ENCODE results near the gene ZNF19. TPM values are rescaled to one million over a fixed set of nuclear protein-coding genes. Genes with fewer than 3 reads are reported as not detected.

Gene ZNF19
- total RNA-seq, 2 experiments from 2014 or later = 3.7 to 3.9 TPM

- no peak for DNase-seq (ENCODE audit: low spot score)
These were observed 48.3 kb downstream of the ZNF19 start for GRCh38 chr16:71440669-71441347.

GRCh38 chr16:71439523-71439922 lies 49.6 kb downstream of the ZNF19 start:
- TF ChIP-seq CTCF (conservative IDR thresholded peaks at IDR 0.05; ENCODE audit: low read length) (no peak), EZH2phosphoT487 (IDR thresholded peaks at IDR 0.05; ENCODE audit: borderline replicate concordance, low read depth, low read length) (no peak)
- Histone ChIP-seq H3K36me3 (ENCODE audit: insufficient read depth, low read length) (no peaks in the 10 kb centered on the region), H2AFZ (ENCODE audit: low read length) (no peak overlapping the region), H3K4me3 (ENCODE audit: low read depth, low read length, poor library complexity, severe bottlenecking) (no peak overlapping the region), H3K27ac (ENCODE audit: low read depth, low read length, poor library complexity, severe bottlenecking) (no peak overlapping the region), H3K4me1 (ENCODE audit: insufficient read depth, low read length, poor library complexity, severe bottlenecking) (no peaks in the 10 kb centered on the region), H3K9me2 (ENCODE audit: insufficient read depth, low read length) (no peaks in the 10 kb centered on the region), H3K4me2 (ENCODE audit: low read length) (no peak overlapping the region), H4K20me1 (ENCODE audit: insufficient read depth, low read length) (no peaks in the 10 kb centered on the region), H3K9me3 (ENCODE audit: low read length) (no peaks in the 10 kb centered on the region), H3K79me2 (ENCODE audit: insufficient read depth, low read depth, low read length) (no peaks in the 10 kb centered on the region)
- no peak for DNase-seq (ENCODE audit: low spot score)
- BruUV-seq (replicated peaks) = no TSS peak
- intact Hi-C loops (cut with micrococcal nuclease; ENCODE audit: unreplicated experiment) = no loop called here
- ChIA-PET POLR2A (no interaction called here), CTCF (ENCODE audit: unreplicated experiment) (no interaction called here)

More at GRCh38 chr16:71440669-71441347, 48.3 kb downstream of the ZNF19 start:
- H3K9me2 ChIP-seq (ENCODE audit: insufficient read depth, low read length) = no peaks in the 10 kb centered on the region
- no peak overlapping the region for H2AFZ ChIP-seq (ENCODE audit: low read length)
- ChIA-PET POLR2A (interaction anchor here (0.7 kb wide), 1 partner anchor 95 kb away, joined by 3 read pairs; no protein-coding TSS in a partner anchor), CTCF (ENCODE audit: unreplicated experiment) (no interaction called here)
- TF ChIP-seq EZH2phosphoT487 (IDR thresholded peaks at IDR 0.05; ENCODE audit: borderline replicate concordance, low read depth, low read length) (no peak), CTCF (conservative IDR thresholded peaks at IDR 0.05; ENCODE audit: low read length) (peak; percentile 50)
- H3K4me3 ChIP-seq (ENCODE audit: low read depth, low read length, poor library complexity, severe bottlenecking) = no peak overlapping the region
- no peak overlapping the region for H3K4me2 ChIP-seq (ENCODE audit: low read length)
- H3K79me2 ChIP-seq (ENCODE audit: insufficient read depth, low read depth, low read length) = no peaks in the 10 kb centered on the region
- no peaks in the 10 kb centered on the region for H3K9me3 ChIP-seq (ENCODE audit: low read length)
- no peaks in the 10 kb centered on the region for H3K4me1 ChIP-seq (ENCODE audit: insufficient read depth, low read length, poor library complexity, severe bottlenecking)
- no peaks in the 10 kb centered on the region for H3K36me3 ChIP-seq (ENCODE audit: insufficient read depth, low read length)
- H4K20me1 ChIP-seq (ENCODE audit: insufficient read depth, low read length) = no peaks in the 10 kb centered on the region
- intact Hi-C loops (cut with micrococcal nuclease; ENCODE audit: unreplicated experiment) = no loop called here
- no peak overlapping the region for H3K27ac ChIP-seq (ENCODE audit: low read depth, low read length, poor library complexity, severe bottlenecking)
- no TSS peak for BruUV-seq (replicated peaks)

- H3K4me3 ChIP-seq (ENCODE audit: low read depth, low read length, poor library complexity, severe bottlenecking) = no peak overlapping the region
- H4K20me1 ChIP-seq (ENCODE audit: insufficient read depth, low read length) = no peaks in the 10 kb centered on the region
- H3K4me1 ChIP-seq (ENCODE audit: insufficient read depth, low read length, poor library complexity, severe bottlenecking) = no peaks in the 10 kb centered on the region
- H3K79me2 ChIP-seq (ENCODE audit: insufficient read depth, low read depth, low read length) = no peaks in the 10 kb centered on the region
- CTCF ChIA-PET (ENCODE audit: unreplicated experiment) = no interaction called here
- no peak overlapping the region for H3K27ac ChIP-seq (ENCODE audit: low read depth, low read length, poor library complexity, severe bottlenecking)
- no peaks in the 10 kb centered on the region for H3K9me3 ChIP-seq (ENCODE audit: low read length)
- no TSS peak for BruUV-seq (replicated peaks)
- no peak overlapping the region for H3K4me2 ChIP-seq (ENCODE audit: low read length)
- no peak for TF ChIP-seq EZH2phosphoT487 (IDR thresholded peaks at IDR 0.05; ENCODE audit: borderline replicate concordance, low read depth, low read length)
- TF ChIP-seq CTCF (conservative IDR thresholded peaks at IDR 0.05; ENCODE audit: low read length) = no peak
- intact Hi-C loops (cut with micrococcal nuclease; ENCODE audit: unreplicated experiment) = no loop called here
- POLR2A ChIA-PET = no interaction called here
- DNase-seq (ENCODE audit: low spot score) = no peak
- no peaks in the 10 kb centered on the region for H3K36me3 ChIP-seq (ENCODE audit: insufficient read depth, low read length)
- no peak overlapping the region for H2AFZ ChIP-seq (ENCODE audit: low read length)
- H3K9me2 ChIP-seq (ENCODE audit: insufficient read depth, low read length) = no peaks in the 10 kb centered on the region
These were observed 52.7 kb downstream of the ZNF19 start for GRCh38 chr16:71436473-71436872.

Measured in OCI-LY7 (cell line).